Right atrium auricular region (tissue), 2 donors: ENCODE measurements around the gene NSUN3. TPM values are rescaled to one million over a fixed set of nuclear protein-coding genes. Genes with fewer than 3 reads are reported as not detected.
"Not testable (repeated sequence)": the region's sequence is repeated elsewhere in the genome, so short reads cannot be mapped to it uniquely, and the experiment has no call there.

Source experiments
- DNase-seq: peaks from one replicate; pipeline ENCODE4 v3.0.0-alpha.2; 2019; ENCODE audit warnings: low spot score
- H3K27ac ChIP-seq, 2 donors: fragments of 200-600 bp; sonication (generic); 1 replicate in 1 of 2; 2 replicates in 1 of 2; pipeline ENCODE4 v1.5.1; 2016 to 2019
- H3K27me3 ChIP-seq, 2 donors: fragments of 200-600 bp; sonication (generic); one replicate each; pipeline versions ENCODE4 v1.5.1 to v1.6.0; 2017 to 2019
- H3K36me3 ChIP-seq: fragments of 200-600 bp; sonication (generic); one replicate; pipeline ENCODE4 v1.5.1; 2016
- H3K4me1 ChIP-seq, 2 donors: fragments of 200-600 bp; sonication (generic); one replicate each; pipeline versions ENCODE4 v1.5.1 to v1.6.0; 2017 to 2019
- H3K4me3 ChIP-seq, 2 donors: fragments of 200-600 bp; sonication (generic); 1 replicate in 1 of 2; 2 replicates in 1 of 2; pipeline ENCODE4 v1.5.1; 2017 to 2019; ENCODE audit warnings: mild to moderate bottlenecking in 1 of 2, moderate library complexity in 1 of 2
- H3K9me3 ChIP-seq, 2 donors: fragments of 200-600 bp; sonication (generic); one replicate each; pipeline ENCODE4 v1.5.1; 2019
- total RNA-seq, 2 donors: library from RNA; depleted of rRNA; stranded (reverse); fragments of >200 nt; gene quantifications; one replicate each; pipeline ENCODE4 v1.1.0, GENCODE V29; 2016
- TF ChIP-seq, protein P1 (sequence below), 2 donors: fragments of 200-600 bp; sonication (generic); IDR thresholded peaks; one replicate each; pipeline ENCODE4 v1.5.1; 2019; ENCODE audit warnings: antibody characterized with exemption in 2 of 2

NSUN3 gene
- total RNA-seq, 2 donors from 2014 or later: 6.1 to 6.6 TPM

- peaks cover 11% of the 10 kb centered on the region for H3K36me3 ChIP-seq
- DNase-seq: no peak
- peaks cover 0 to 4% of the 10 kb centered on the region in 2 donors for H3K4me1 ChIP-seq
- H3K9me3 ChIP-seq: no peaks in the 10 kb centered on the region
- TF ChIP-seq, protein P1, sequence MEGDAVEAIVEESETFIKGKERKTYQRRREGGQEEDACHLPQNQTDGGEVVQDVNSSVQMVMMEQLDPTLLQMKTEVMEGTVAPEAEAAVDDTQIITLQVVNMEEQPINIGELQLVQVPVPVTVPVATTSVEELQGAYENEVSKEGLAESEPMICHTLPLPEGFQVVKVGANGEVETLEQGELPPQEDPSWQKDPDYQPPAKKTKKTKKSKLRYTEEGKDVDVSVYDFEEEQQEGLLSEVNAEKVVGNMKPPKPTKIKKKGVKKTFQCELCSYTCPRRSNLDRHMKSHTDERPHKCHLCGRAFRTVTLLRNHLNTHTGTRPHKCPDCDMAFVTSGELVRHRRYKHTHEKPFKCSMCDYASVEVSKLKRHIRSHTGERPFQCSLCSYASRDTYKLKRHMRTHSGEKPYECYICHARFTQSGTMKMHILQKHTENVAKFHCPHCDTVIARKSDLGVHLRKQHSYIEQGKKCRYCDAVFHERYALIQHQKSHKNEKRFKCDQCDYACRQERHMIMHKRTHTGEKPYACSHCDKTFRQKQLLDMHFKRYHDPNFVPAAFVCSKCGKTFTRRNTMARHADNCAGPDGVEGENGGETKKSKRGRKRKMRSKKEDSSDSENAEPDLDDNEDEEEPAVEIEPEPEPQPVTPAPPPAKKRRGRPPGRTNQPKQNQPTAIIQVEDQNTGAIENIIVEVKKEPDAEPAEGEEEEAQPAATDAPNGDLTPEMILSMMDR (IDR thresholded peaks at IDR 0.05): no peak
- H3K4me3 ChIP-seq: no peak overlapping the region
- no peaks in the 10 kb centered on the region for H3K27me3 ChIP-seq
- no peak overlapping the region for H3K27ac ChIP-seq
Measured at GRCh38 chr3:94071713-94072284, 8.9 kb downstream of the NSUN3 start.

DNA sequence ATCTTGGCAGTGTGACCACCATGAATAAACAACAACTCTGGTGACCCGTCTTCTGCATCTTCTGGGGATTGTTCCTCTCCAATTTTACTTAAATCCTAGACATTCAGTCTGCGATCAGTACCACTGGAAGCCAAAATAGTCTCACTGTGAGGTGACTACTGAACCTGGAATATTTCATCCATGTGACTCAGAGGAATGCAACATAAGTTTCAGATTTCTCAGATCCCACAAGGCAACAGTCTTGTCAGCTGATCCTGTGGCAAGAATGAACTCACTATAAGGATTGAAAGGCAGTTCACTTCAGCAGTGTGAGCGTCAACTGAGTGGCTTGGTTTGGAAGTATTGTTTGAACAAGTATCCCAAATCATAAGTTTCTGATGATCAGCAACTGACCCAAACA lies 13.2 kb downstream of the NSUN3 start:
- H3K4me3 ChIP-seq: no peak overlapping the region
- no peaks in the 10 kb centered on the region for H3K27me3 ChIP-seq
- TF ChIP-seq, protein P1 (IDR thresholded peaks at IDR 0.05): no peak
- peaks cover 6% of the 10 kb centered on the region for H3K36me3 ChIP-seq
- DNase-seq: no peak
- H3K4me1 ChIP-seq: no peaks in the 10 kb centered on the region
- no peaks in the 10 kb centered on the region for H3K9me3 ChIP-seq
- no peak overlapping the region for H3K27ac ChIP-seq

- not testable (repeated sequence) for H3K27me3 ChIP-seq, DNase-seq, H3K36me3 ChIP-seq, H3K27ac ChIP-seq, H3K4me1 ChIP-seq, H3K9me3 ChIP-seq, H3K4me3 ChIP-seq
Measured at GRCh38 chr3:94080552-94080951, 17.7 kb downstream of the NSUN3 start.

DNA sequence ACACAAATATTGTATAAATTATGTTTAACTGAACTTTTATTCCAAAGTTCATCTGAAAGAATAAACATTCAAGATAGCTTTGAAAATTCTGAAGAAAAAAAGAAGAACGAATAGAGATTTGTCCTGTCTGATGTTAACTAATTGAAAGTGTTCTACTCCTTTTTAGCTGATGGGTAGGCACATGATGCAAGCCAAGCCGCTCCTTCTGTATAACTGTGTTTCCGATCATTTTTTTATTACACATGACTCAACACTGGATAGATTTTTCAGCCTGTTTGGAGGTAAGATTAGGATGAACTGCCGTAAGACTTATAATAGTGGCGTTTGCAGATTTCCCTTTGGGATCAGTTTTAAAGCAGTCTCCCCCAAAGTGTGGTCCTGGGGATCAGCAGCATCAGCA lies 19.0 kb downstream of the NSUN3 start:
- Histone ChIP-seq H3K4me1 (no peaks in the 10 kb centered on the region), H3K9me3 (no peaks in the 10 kb centered on the region), H3K27me3 (no peaks in the 10 kb centered on the region), H3K27ac (no peak overlapping the region), H3K36me3 (peaks cover 5% of the 10 kb centered on the region), H3K4me3 (no peak overlapping the region)
- no peak for DNase-seq
- TF ChIP-seq, protein P1 (IDR thresholded peaks at IDR 0.05): no peak

- no peaks in the 10 kb centered on the region for H3K9me3 ChIP-seq
- H3K27me3 ChIP-seq: no peaks in the 10 kb centered on the region
- no peak for DNase-seq
- TF ChIP-seq, protein P1 (IDR thresholded peaks at IDR 0.05): no peak
- H3K4me1 ChIP-seq: no peaks in the 10 kb centered on the region
- H3K4me3 ChIP-seq: no peak overlapping the region
- peaks cover 5% of the 10 kb centered on the region for H3K36me3 ChIP-seq
- no peak overlapping the region for H3K27ac ChIP-seq
Measured at GRCh38 chr3:94082391-94082937, 19.6 kb downstream of the NSUN3 start.

DNA sequence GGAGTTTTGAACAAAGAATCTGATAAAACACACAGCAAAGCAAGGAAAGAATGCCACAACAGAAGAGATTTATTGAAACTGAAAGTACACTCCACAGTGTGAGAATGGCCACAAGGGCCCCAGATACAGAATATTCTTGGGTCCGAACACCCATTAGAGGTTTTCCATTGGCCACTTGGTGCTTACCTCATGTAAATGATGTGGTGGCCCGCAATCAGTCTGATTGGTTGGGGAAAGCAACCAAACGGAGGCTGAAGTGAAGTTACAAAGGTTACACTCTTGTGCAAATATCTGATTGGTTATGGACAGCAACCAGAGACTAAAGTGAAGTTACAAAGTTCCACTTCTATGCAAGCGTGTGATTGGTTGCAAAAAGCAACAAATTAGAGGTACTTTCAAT lies 20.4 kb downstream of the NSUN3 start:
- no peak overlapping the region for H3K27ac ChIP-seq
- H3K4me3 ChIP-seq: no peak overlapping the region
- TF ChIP-seq, protein P1 (IDR thresholded peaks at IDR 0.05): no peak
- no peaks in the 10 kb centered on the region for H3K4me1 ChIP-seq
- DNase-seq: no peak
- no peaks in the 10 kb centered on the region for H3K27me3 ChIP-seq
- H3K9me3 ChIP-seq: no peaks in the 10 kb centered on the region
- peaks cover 5% of the 10 kb centered on the region for H3K36me3 ChIP-seq
